HepG2 (cell line): ENCODE results near the gene PCBD1. TPM values are rescaled to one million over a fixed set of nuclear protein-coding genes. Genes with fewer than 3 reads are reported as not detected.

Experiments
- ELF3 ChIP-seq: IDR thresholded peaks from 2 replicates; pipeline ENCODE4 v1.6.1; 2016; ENCODE audit warnings: missing genetic modification reagents, missing compliant biosample characterization
- GLI4 ChIP-seq: sonication (generic); formaldehyde crosslinking; IDR thresholded peaks from 2 replicates; pipeline ENCODE4 v1.5.1; 2020; ENCODE audit warnings: missing genetic modification reagents, mild to moderate bottlenecking, moderate library complexity, borderline replicate concordance
- GTF3A ChIP-seq: sonication (generic); formaldehyde crosslinking; conservative IDR thresholded peaks from 2 replicates; pipeline ENCODE4 v1.4.0; 2020; ENCODE audit warnings: mild to moderate bottlenecking, missing genetic modification reagents
- HMG20B ChIP-seq: conservative IDR thresholded peaks from 2 replicates; pipeline ENCODE4 v1.6.1; 2016; ENCODE audit warnings: missing genetic modification reagents, missing compliant biosample characterization
- HOXA3 ChIP-seq: sonication (generic); formaldehyde crosslinking; IDR thresholded peaks from 2 replicates; pipeline ENCODE4 v1.5.0; 2020; ENCODE audit warnings: missing genetic modification reagents
- MBD4 ChIP-seq: IDR thresholded peaks from 2 replicates; pipeline ENCODE4 v1.6.1; 2012; ENCODE audit warnings: low read length, inconsistent platforms, borderline replicate concordance
- MIXL1 ChIP-seq: IDR thresholded peaks from 2 replicates; pipeline ENCODE4 v1.6.1; 2016
- MYNN ChIP-seq: sonication (generic); formaldehyde crosslinking; IDR thresholded peaks from 2 replicates; pipeline ENCODE4 v1.4.0; 2020; ENCODE audit warnings: mild to moderate bottlenecking, low read depth, missing genetic modification reagents
- NFRKB ChIP-seq: fragments of 450-650 bp; IDR thresholded peaks from 2 replicates; pipeline ENCODE4 v1.6.1; 2017
- NR0B2 ChIP-seq: sonication (generic); formaldehyde crosslinking; IDR thresholded peaks from 2 replicates; pipeline ENCODE4 v1.4.0; 2020; ENCODE audit warnings: mild to moderate bottlenecking, missing genetic modification reagents
- PPARG ChIP-seq: conservative IDR thresholded peaks from 2 replicates; pipeline ENCODE4 v1.6.1; 2016; ENCODE audit warnings: missing biosample characterization, missing genetic modification reagents
- RARA ChIP-seq: IDR thresholded peaks from 2 replicates; pipeline ENCODE4 v1.6.1; 2016; ENCODE audit warnings: missing genetic modification reagents, missing compliant biosample characterization
- SOX5 ChIP-seq: IDR thresholded peaks from 2 replicates; pipeline ENCODE4 v1.6.1; 2016; ENCODE audit warnings: borderline replicate concordance
- TBL1XR1 ChIP-seq: fragments of 150-350 bp; IDR thresholded peaks from 2 replicates; pipeline ENCODE4 v1.6.1; 2014; ENCODE audit warnings: borderline replicate concordance, low read length; ENCODE audit not compliant: partially characterized antibody
- ZNF574 ChIP-seq: sonication (generic); formaldehyde crosslinking; IDR thresholded peaks from 2 replicates; pipeline ENCODE4 v1.4.0; 2020; ENCODE audit warnings: missing genetic modification reagents
- ZNF720 ChIP-seq: sonication (generic); formaldehyde crosslinking; IDR thresholded peaks from 2 replicates; pipeline ENCODE4 v1.4.0; 2020; ENCODE audit warnings: missing genetic modification reagents
- ZNF768 ChIP-seq: sonication (generic); formaldehyde crosslinking; IDR thresholded peaks from 2 replicates; pipeline ENCODE4 v1.4.0; 2020; ENCODE audit warnings: missing genetic modification reagents
- polyA plus RNA-seq, 8 experiments: library from polyadenylated mRNA; depleted of rRNA in 3 of 8; stranded (reverse) in 7 of 8; unstranded in 1 of 8; fragments of >200 nt; fragmentation: Illumina TruSeq in 4 of 8; extraction: Trizol in 4 of 8; gene quantifications; 2 replicates each; pipeline versions ENCODE4 v1.2.1 to v1.2.3, GENCODE V29; 2011 to 2016; ENCODE audit warnings: low read depth in 4 of 8, missing spikeins in 1 of 8, mixed read lengths in 1 of 8; ENCODE audit not compliant: insufficient read depth in 1 of 8
- total RNA-seq, 5 experiments: library from RNA; depleted of rRNA; stranded (reverse); fragments of >200 nt; fragmentation: Illumina TruSeq; extraction: Trizol; gene quantifications; 2 replicates each; pipeline ENCODE4 v1.2.3, GENCODE V29; 2016; ENCODE audit warnings: low read depth in 1 of 5

The PCBD1 gene
- total and polyA plus RNA-seq, 2 of the 13 experiments (the other 11 are each of a cell fraction or from before 2014, with no cell fraction given): 95.3 to 168 TPM

GRCh38 chr10:70851597-70852475 is 36.5 kb downstream of the PCBD1 start (continued):
- TF ChIP-seq HMG20B (peak; percentile 35; the same call in 1 of the 2 replicates), SOX5 (CRISPR knock-in tag) (peak; percentile 37; the same call in 1 of the 2 replicates), TBL1XR1 (no peak), MBD4 (no peak), MIXL1 (peak; percentile 86), ZNF720 (no peak), NR0B2 (no peak), GLI4 (CRISPR knock-in tag) (no peak), ELF3 (CRISPR knock-in tag) (peak; percentile 68), HOXA3 (peak; percentile 38; the same call in 1 of the 2 replicates), GTF3A (CRISPR knock-in tag) (no peak), PPARG (peak; percentile 97), MYNN (CRISPR knock-in tag) (no peak), RARA (CRISPR knock-in tag) (peak; percentile 68), NFRKB (no peak), ZNF574 (CRISPR knock-in tag) (peak; percentile 36; the same call in 1 of the 2 replicates), ZNF768 (CRISPR knock-in tag) (peak; percentile 79; the same call in 1 of the 2 replicates)
